ENCODE results near the gene ZNF548. TPM values are rescaled to one million over a fixed set of nuclear protein-coding genes. Genes with fewer than 3 reads are reported as not detected.
"Not testable (repeated sequence)": the region's sequence is repeated elsewhere in the genome, so short reads cannot be mapped to it uniquely, and the experiment has no call there.

ZNF548 gene
- polyA plus RNA-seq, 1 experiment, result 14.2 TPM

GRCh38 chr19:57362997-57363687 is 26.5 kb upstream of the ZNF548 start, which contains the start of the genes TRAPPC2B and ZNF547:
Gene TRAPPC2B, plus strand, starts transcription at chr19:57363551. Its CDS starts 1,283 bp downstream, at chr19:57364834.
Gene ZNF547, plus strand, starts transcription at chr19:57363551. Its CDS starts 5,005 bp downstream, at chr19:57368556.
- peak within 1 kb of the TSS; percentile 92 for H3K27ac ChIP-seq (ENCODE audit: low read depth, low read length)

GRCh38 chr19:57363688-57364181 is 25.9 kb upstream of the ZNF548 start:
- no peak for DNase-seq (ENCODE audit: low read depth, low spot score)
- Histone ChIP-seq H3K27ac (ENCODE audit: low read depth, low read length) (peak overlapping the region; percentile 75), H3K4me3 (ENCODE audit: low read depth, low read length) (peak overlapping the region; percentile 81), H3K9me3 (ENCODE audit: control insufficient read depth, insufficient read depth, low read length) (no peaks in the 10 kb centered on the region; the same call in 1 of the 2 replicates), H3K27me3 (ENCODE audit: control insufficient read depth, insufficient read depth, low read length) (no peaks in the 10 kb centered on the region)
- ChIA-PET POLR2A (interaction anchor here (0.6 to 1.4 kb wide), 3 partner anchors 26 to 91 kb away, joined by 5 to 6 read pairs (median 5); partner anchors contain the start of genes ZNF548 and ZNF749), CTCF (no interaction called here)
- no peak for TF ChIP-seq CTCF (IDR thresholded peaks at IDR 0.05; ENCODE audit: low read depth, low read length)

More at GRCh38 chr19:57362997-57363687, 26.5 kb upstream of the ZNF548 start, which contains the start of the genes TRAPPC2B and ZNF547:
- no peaks in the 10 kb centered on the region for H3K27me3 ChIP-seq (ENCODE audit: control insufficient read depth, insufficient read depth, low read length)
- H3K9me3 ChIP-seq (ENCODE audit: control insufficient read depth, insufficient read depth, low read length), result no peaks in the 10 kb centered on the region; the same call in 1 of the 2 replicates
- ChIA-PET POLR2A (interaction anchor here (0.6 to 1.4 kb wide), 4 partner anchors 26 to 629 kb away, joined by 3 to 5 read pairs (median 4); partner anchors contain the start of genes ZNF548 and ZNF749), CTCF (interaction anchor here (0.9 kb wide), 1 partner anchor 12 kb away, joined by 3 read pairs; the partner anchor contains the start of gene ZNF304)
- no peak for TF ChIP-seq CTCF (IDR thresholded peaks at IDR 0.05; ENCODE audit: low read depth, low read length)
- DNase-seq (ENCODE audit: low read depth, low spot score), result peak; percentile 99
- peak within 1 kb of the TSS; percentile 81 for H3K4me3 ChIP-seq (ENCODE audit: low read depth, low read length)

GRCh38 chr19:57366776-57367175 is 22.9 kb upstream of the ZNF548 start:
- TF ChIP-seq CTCF (IDR thresholded peaks at IDR 0.05; ENCODE audit: low read depth, low read length), result no peak
- Histone ChIP-seq H3K27ac (ENCODE audit: low read depth, low read length) (no peak overlapping the region), H3K9me3 (ENCODE audit: control insufficient read depth, insufficient read depth, low read length) (no peaks in the 10 kb centered on the region; the same call in 1 of the 2 replicates), H3K27me3 (ENCODE audit: control insufficient read depth, insufficient read depth, low read length) (no peaks in the 10 kb centered on the region), H3K4me3 (ENCODE audit: low read depth, low read length) (no peak overlapping the region)
- ChIA-PET CTCF (interaction anchor here (1.0 kb wide), 1 partner anchor 40 kb away, joined by 3 read pairs; no protein-coding TSS in a partner anchor), POLR2A (interaction anchor here (0.6 kb wide), 1 partner anchor 380 kb away, joined by 5 read pairs; no protein-coding TSS in a partner anchor)
- DNase-seq (ENCODE audit: low read depth, low spot score), result no peak

- Histone ChIP-seq H3K4me3 (ENCODE audit: low read depth, low read length) (no peak overlapping the region), H3K27me3 (ENCODE audit: control insufficient read depth, insufficient read depth, low read length) (no peaks in the 10 kb centered on the region), H3K9me3 (ENCODE audit: control insufficient read depth, insufficient read depth, low read length) (peaks cover 41% of the 10 kb centered on the region), H3K27ac (ENCODE audit: low read depth, low read length) (no peak overlapping the region)
- DNase-seq (ENCODE audit: low read depth, low spot score), result no peak
- no peak for TF ChIP-seq CTCF (IDR thresholded peaks at IDR 0.05; ENCODE audit: low read depth, low read length)
- CTCF ChIA-PET, result no interaction called here
- POLR2A ChIA-PET, result no interaction called here
Measured at GRCh38 chr19:57374179-57374578, 15.5 kb upstream of the ZNF548 start.

- CTCF ChIA-PET; POLR2A ChIA-PET; DNase-seq (ENCODE audit: low read depth, low spot score); H3K27ac ChIP-seq (ENCODE audit: low read depth, low read length); H3K4me3 ChIP-seq (ENCODE audit: low read depth, low read length); H3K27me3 ChIP-seq (ENCODE audit: control insufficient read depth, insufficient read depth, low read length): not testable (repeated sequence)
- peaks cover 41% of the 10 kb centered on the region for H3K9me3 ChIP-seq (ENCODE audit: control insufficient read depth, insufficient read depth, low read length)
Measured at GRCh38 chr19:57374647-57375046, 15.0 kb upstream of the ZNF548 start.

Measured in AG04450 (cell line).